ENCODE data around the gene GPX2.

Gene GPX2

DNA sequence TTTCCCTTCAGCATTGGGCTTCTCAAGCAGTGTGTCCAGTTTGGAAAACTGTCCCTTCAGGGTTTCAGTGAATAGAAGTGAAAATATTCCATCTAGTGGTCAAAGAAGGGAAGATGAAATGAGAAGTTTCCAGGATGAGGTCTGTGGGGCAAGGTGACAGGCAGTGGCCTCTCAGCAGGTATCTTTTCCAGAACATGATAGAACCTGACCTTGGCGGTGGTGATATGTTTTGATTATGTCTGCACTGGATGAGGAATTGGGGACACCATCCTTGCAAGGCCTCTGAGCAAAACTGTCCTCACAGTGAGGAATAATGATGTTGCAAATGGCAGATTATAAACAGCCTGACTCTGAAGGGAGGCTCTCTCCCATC, 4.7 kb downstream of the GPX2 start:
- TF ChIP-seq, protein P1, sequence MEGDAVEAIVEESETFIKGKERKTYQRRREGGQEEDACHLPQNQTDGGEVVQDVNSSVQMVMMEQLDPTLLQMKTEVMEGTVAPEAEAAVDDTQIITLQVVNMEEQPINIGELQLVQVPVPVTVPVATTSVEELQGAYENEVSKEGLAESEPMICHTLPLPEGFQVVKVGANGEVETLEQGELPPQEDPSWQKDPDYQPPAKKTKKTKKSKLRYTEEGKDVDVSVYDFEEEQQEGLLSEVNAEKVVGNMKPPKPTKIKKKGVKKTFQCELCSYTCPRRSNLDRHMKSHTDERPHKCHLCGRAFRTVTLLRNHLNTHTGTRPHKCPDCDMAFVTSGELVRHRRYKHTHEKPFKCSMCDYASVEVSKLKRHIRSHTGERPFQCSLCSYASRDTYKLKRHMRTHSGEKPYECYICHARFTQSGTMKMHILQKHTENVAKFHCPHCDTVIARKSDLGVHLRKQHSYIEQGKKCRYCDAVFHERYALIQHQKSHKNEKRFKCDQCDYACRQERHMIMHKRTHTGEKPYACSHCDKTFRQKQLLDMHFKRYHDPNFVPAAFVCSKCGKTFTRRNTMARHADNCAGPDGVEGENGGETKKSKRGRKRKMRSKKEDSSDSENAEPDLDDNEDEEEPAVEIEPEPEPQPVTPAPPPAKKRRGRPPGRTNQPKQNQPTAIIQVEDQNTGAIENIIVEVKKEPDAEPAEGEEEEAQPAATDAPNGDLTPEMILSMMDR (IDR thresholded peaks at IDR 0.05; ENCODE audit: insufficient read depth, low read length), result no peak
- TF ChIP-seq, protein P2, sequence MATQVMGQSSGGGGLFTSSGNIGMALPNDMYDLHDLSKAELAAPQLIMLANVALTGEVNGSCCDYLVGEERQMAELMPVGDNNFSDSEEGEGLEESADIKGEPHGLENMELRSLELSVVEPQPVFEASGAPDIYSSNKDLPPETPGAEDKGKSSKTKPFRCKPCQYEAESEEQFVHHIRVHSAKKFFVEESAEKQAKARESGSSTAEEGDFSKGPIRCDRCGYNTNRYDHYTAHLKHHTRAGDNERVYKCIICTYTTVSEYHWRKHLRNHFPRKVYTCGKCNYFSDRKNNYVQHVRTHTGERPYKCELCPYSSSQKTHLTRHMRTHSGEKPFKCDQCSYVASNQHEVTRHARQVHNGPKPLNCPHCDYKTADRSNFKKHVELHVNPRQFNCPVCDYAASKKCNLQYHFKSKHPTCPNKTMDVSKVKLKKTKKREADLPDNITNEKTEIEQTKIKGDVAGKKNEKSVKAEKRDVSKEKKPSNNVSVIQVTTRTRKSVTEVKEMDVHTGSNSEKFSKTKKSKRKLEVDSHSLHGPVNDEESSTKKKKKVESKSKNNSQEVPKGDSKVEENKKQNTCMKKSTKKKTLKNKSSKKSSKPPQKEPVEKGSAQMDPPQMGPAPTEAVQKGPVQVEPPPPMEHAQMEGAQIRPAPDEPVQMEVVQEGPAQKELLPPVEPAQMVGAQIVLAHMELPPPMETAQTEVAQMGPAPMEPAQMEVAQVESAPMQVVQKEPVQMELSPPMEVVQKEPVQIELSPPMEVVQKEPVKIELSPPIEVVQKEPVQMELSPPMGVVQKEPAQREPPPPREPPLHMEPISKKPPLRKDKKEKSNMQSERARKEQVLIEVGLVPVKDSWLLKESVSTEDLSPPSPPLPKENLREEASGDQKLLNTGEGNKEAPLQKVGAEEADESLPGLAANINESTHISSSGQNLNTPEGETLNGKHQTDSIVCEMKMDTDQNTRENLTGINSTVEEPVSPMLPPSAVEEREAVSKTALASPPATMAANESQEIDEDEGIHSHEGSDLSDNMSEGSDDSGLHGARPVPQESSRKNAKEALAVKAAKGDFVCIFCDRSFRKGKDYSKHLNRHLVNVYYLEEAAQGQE (IDR thresholded peaks at IDR 0.05; ENCODE audit: insufficient replicate concordance, low read depth), result no peak
- no peak for TF ChIP-seq POLR2AphosphoS5 (IDR thresholded peaks at IDR 0.05; ENCODE audit: low read depth)
- DNase-seq (ENCODE audit: low read depth in 1 of 2, low spot score in 1 of 2), result no peak
- H3K4me3 ChIP-seq (replicated peaks; ENCODE audit: insufficient read depth, low read length), result no peak overlapping the region
- H3K27ac ChIP-seq (replicated peaks), result no peak overlapping the region
- H3K27me3 ChIP-seq (ENCODE audit: insufficient read depth, poor library complexity, severe bottlenecking), result no peaks in the 10 kb centered on the region

DNA sequence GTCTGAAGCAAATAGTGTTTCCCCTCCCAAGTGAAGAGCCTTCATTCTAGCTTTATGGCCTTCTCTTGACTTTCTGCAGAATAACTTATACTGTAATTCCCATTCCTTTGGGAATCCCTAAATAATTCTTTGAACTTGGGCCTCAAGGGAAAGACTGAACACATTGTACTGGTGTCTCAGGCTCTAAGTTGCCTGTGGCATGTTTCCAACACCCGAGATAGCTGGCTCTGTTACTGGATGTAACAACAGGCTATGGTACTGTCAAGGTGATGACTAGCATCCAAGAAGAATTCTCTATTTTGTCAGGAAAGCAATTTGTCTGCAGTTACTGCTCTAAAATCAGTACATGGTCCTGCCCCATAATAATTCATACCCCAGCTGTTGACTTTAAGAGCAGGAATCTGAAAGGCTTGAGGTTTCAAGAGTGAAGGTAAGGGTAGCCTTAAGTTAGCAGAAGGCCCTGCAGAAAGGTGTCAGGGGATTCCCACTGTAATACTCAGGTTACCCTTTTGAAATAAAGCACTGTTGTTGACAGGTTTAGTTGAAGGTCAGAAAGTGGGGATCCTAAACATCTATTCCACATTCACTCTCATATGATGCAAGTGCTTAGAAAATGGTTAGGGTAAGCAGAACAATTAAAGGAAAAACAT, 5.2 kb downstream of the GPX2 start:
- no peak for TF ChIP-seq GABPA (IDR thresholded peaks at IDR 0.05; ENCODE audit: low read depth)
- no peak for TF ChIP-seq POLR2AphosphoS5 (IDR thresholded peaks at IDR 0.05; ENCODE audit: low read depth)
- TF ChIP-seq, protein P1 (IDR thresholded peaks at IDR 0.05; ENCODE audit: insufficient read depth, low read length), result no peak
- TF ChIP-seq SPI1 (IDR thresholded peaks at IDR 0.05; ENCODE audit: borderline replicate concordance, low read depth), result no peak
- TF ChIP-seq, protein P2 (IDR thresholded peaks at IDR 0.05; ENCODE audit: insufficient replicate concordance, low read depth), result no peak
- H3K27ac ChIP-seq (replicated peaks), result no peak overlapping the region
- no peak overlapping the region for H3K4me3 ChIP-seq (replicated peaks; ENCODE audit: insufficient read depth, low read length)
- DNase-seq (ENCODE audit: low read depth in 1 of 2, low spot score in 1 of 2), result no peak
- H3K27me3 ChIP-seq (ENCODE audit: insufficient read depth, poor library complexity, severe bottlenecking), result no peaks in the 10 kb centered on the region

DNA sequence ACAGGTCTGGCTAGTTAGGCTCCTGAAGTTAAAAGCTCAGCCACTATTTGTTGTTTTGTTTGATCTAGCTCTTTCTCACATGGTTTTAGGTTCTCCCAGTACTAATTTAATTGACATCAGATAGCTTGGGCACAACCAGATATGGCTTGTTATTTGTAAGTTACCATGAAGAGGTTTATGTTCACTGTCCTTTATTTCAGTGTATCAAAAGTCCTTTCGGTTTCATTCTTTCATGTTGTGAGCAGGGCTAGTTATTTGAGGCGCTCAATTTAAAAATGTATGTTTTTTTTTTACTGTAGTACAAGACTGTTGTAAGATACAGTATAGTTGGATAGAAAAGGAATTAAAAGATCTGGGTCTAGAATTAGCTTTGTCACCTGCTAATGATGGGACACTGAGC, 7.0 kb downstream of the GPX2 start:
- no peak overlapping the region for H3K27ac ChIP-seq (replicated peaks)
- H3K27me3 ChIP-seq (ENCODE audit: insufficient read depth, poor library complexity, severe bottlenecking), result no peaks in the 10 kb centered on the region
- no peak for DNase-seq (ENCODE audit: low read depth in 1 of 2, low spot score in 1 of 2)
- TF ChIP-seq, protein P1 (IDR thresholded peaks at IDR 0.05; ENCODE audit: insufficient read depth, low read length), result no peak
- TF ChIP-seq, protein P2 (IDR thresholded peaks at IDR 0.05; ENCODE audit: insufficient replicate concordance, low read depth), result no peak
- no peak for TF ChIP-seq SPI1 (IDR thresholded peaks at IDR 0.05; ENCODE audit: borderline replicate concordance, low read depth)
- no peak for TF ChIP-seq GABPA (IDR thresholded peaks at IDR 0.05; ENCODE audit: low read depth)
- TF ChIP-seq POLR2AphosphoS5 (IDR thresholded peaks at IDR 0.05; ENCODE audit: low read depth), result no peak
- H3K4me3 ChIP-seq (replicated peaks; ENCODE audit: insufficient read depth, low read length), result no peak overlapping the region

All from HL-60 (cell line).